SK-N-SH (cell line): ENCODE data around the gene KIAA1586.

ENCODE experiments used
- CTCF ChIP-seq: fragments of 200-600 bp; sonication (generic); IDR thresholded peaks from 2 replicates; pipeline ENCODE4 v1.6.1; 2017; ENCODE audit warnings: antibody characterized with exemption, mild to moderate bottlenecking, moderate library complexity
- REST ChIP-seq: IDR thresholded peaks from 2 replicates; pipeline ENCODE4 v1.6.1; 2012; ENCODE audit warnings: mild to moderate bottlenecking, low read depth, low read length, moderate library complexity
- RXRA ChIP-seq: IDR thresholded peaks from 2 replicates; pipeline ENCODE4 v1.4.0; 2012; ENCODE audit warnings: low read depth, mild to moderate bottlenecking, borderline replicate concordance
- ZBTB33 ChIP-seq: IDR thresholded peaks from 2 replicates; pipeline ENCODE4 v1.4.0; 2012; ENCODE audit warnings: low read depth, borderline replicate concordance

- TF ChIP-seq RXRA (no peak), CTCF (no peak), ZBTB33 (no peak), REST (no peak)
Measured at GRCh38 chr6:57069920-57070331, 23.4 kb downstream of the KIAA1586 start.
